HepG2 (cell line): ENCODE data around the gene ASTN1. TPM values are rescaled to one million over a fixed set of nuclear protein-coding genes. Genes with fewer than 3 reads are reported as not detected.

ENCODE experiments used
- ATAC-seq: fragments of 200-7000 bp; cut with Tn5 transposase; 3 replicates; pipeline ENCODE4 v1.9.1; 2020; ENCODE audit warnings: mild to moderate bottlenecking, moderate library complexity
- BruUV-seq: library from RNA; stranded (reverse); fragments of 400-500 nt; replicated peaks from 2 replicates; lab custom pipeline; 2021; lab: Mats Ljungman, UMichigan
- CTCF ChIA-PET: fragments of 300-600 bp; formaldehyde crosslinking; extraction: SDS; loops from one replicate; lab custom pipeline; 2021; ENCODE audit warnings: low total read pairs, inconsistent platforms, low intra/inter-chr PET ratio; lab: Yijun Ruan, JAX
- POLR2A ChIA-PET: fragments of 350-600 bp; sonication (Branson Sonifier 250); formaldehyde crosslinking; loops from one replicate; lab custom pipeline; 2020; ENCODE audit warnings: antibody characterized with exemption, inconsistent platforms; lab: Yijun Ruan, JAX
- DNase-seq: peaks from one replicate; pipeline ENCODE4 v3.0.0-alpha.2; 2015; ENCODE audit warnings: low spot score
- FAIRE-seq: peaks from 3 replicates; lab custom pipeline; 2011; peaks lifted over from hg19 to GRCh38; lab: Jason Lieb, UNC
- H2AFZ ChIP-seq: one replicate; pipeline ENCODE4 v1.6.1; 2011; ENCODE audit warnings: low read length, inconsistent platforms
- H3K27ac ChIP-seq: fragments of 300-600 bp; 3 replicates; pipeline ENCODE4 v1.8.0; 2011; ENCODE audit warnings: mixed run types, mild to moderate bottlenecking, mixed read lengths, low read length, inconsistent platforms; ENCODE audit not compliant: insufficient read depth; ENCODE audit errors: extremely low read length
- H3K27me3 ChIP-seq, 2 experiments: fragments of 200-600 bp in 1 of 2; 2 replicates in 1 of 2; 3 replicates in 1 of 2; pipeline versions ENCODE4 v1.6.0 to v1.8.0; 2011; ENCODE audit warnings: low read length in 2 of 2, mild to moderate bottlenecking in 2 of 2, moderate library complexity in 2 of 2, inconsistent platforms in 1 of 2; ENCODE audit not compliant: insufficient read depth in 2 of 2, control insufficient read depth in 1 of 2
- H3K36me3 ChIP-seq, 2 experiments: fragments of 200-600 bp in 1 of 2; replicated peaks in 1 of 2; 2 replicates in 1 of 2; 3 replicates in 1 of 2; pipeline versions ENCODE4 v1.5.1 to v1.8.0; 2011; ENCODE audit warnings: low read length in 2 of 2, inconsistent platforms in 1 of 2; ENCODE audit not compliant: insufficient read depth in 2 of 2, control insufficient read depth in 1 of 2
- H3K4me1 ChIP-seq: 2 replicates; pipeline ENCODE4 v1.5.1; 2012; ENCODE audit warnings: low read length, inconsistent platforms; ENCODE audit not compliant: insufficient read depth
- H3K4me2 ChIP-seq: 2 replicates; pipeline ENCODE4 v1.6.0; 2011; ENCODE audit warnings: low read depth, low read length, inconsistent platforms
- H3K4me3 ChIP-seq, 3 experiments: fragments of 200-600 bp in 1 of 3; sonication (generic), shearing (Covaris generic) in 1 of 3; replicated peaks in 1 of 3; 2 replicates each; pipeline ENCODE4 v1.5.1; 2011 to 2016; ENCODE audit warnings: low read length in 3 of 3, inconsistent platforms in 2 of 3, low read depth in 2 of 3, mild to moderate bottlenecking in 2 of 3, control low read depth in 1 of 3, mixed read lengths in 1 of 3; ENCODE audit not compliant: insufficient read depth in 1 of 3
- H3K79me2 ChIP-seq: one replicate; pipeline ENCODE4 v1.6.1; 2011; ENCODE audit warnings: low read length, inconsistent platforms; ENCODE audit not compliant: insufficient read depth
- H3K9ac ChIP-seq: 2 replicates; pipeline ENCODE4 v1.6.0; 2011; ENCODE audit warnings: mild to moderate bottlenecking, low read depth, low read length, inconsistent platforms; ENCODE audit not compliant: insufficient read depth
- H3K9me3 ChIP-seq: 2 replicates; pipeline ENCODE4 v1.5.1; 2012; ENCODE audit warnings: mild to moderate bottlenecking, low read length
- H4K20me1 ChIP-seq: 2 replicates; pipeline ENCODE4 v1.6.0; 2011; ENCODE audit warnings: inconsistent platforms, mild to moderate bottlenecking, low read length, moderate library complexity; ENCODE audit not compliant: insufficient read depth
- DR1 ChIP-seq: sonication (generic); formaldehyde crosslinking; IDR thresholded peaks from 2 replicates; pipeline ENCODE4 v1.8.0; 2021; ENCODE audit warnings: mild to moderate bottlenecking, missing genetic modification reagents, inconsistent platforms
- HNRNPK ChIP-seq: fragments of 200-400 bp; formaldehyde crosslinking; IDR thresholded peaks from 2 replicates; pipeline ENCODE4 v1.6.1; 2018; ENCODE audit warnings: low read length, low read depth, moderate library complexity, mild to moderate bottlenecking; ENCODE audit not compliant: poor library complexity, severe bottlenecking
- HOXD1 ChIP-seq: sonication (generic); formaldehyde crosslinking; IDR thresholded peaks from 2 replicates; pipeline ENCODE4 v1.5.0; 2020; ENCODE audit warnings: missing genetic modification reagents
- LBX2 ChIP-seq: sonication (generic); formaldehyde crosslinking; IDR thresholded peaks from 2 replicates; pipeline ENCODE4 v1.5.0; 2020; ENCODE audit warnings: missing genetic modification reagents, mild to moderate bottlenecking, borderline replicate concordance
- MAFF ChIP-seq: IDR thresholded peaks from 2 replicates; pipeline ENCODE4 v1.6.1; 2011; ENCODE audit warnings: low read depth, low read length, improper control_type of control experiment
- RFXAP ChIP-seq: sonication (generic); formaldehyde crosslinking; IDR thresholded peaks from 2 replicates; pipeline ENCODE4 v1.4.0; 2020; ENCODE audit warnings: missing genetic modification reagents, borderline replicate concordance
- SATB2 ChIP-seq: sonication (generic); formaldehyde crosslinking; IDR thresholded peaks from 2 replicates; pipeline ENCODE4 v1.5.0; 2020; ENCODE audit warnings: missing genetic modification reagents
- SCMH1 ChIP-seq: sonication (generic); formaldehyde crosslinking; IDR thresholded peaks from 2 replicates; pipeline ENCODE4 v1.9.0; 2021; ENCODE audit warnings: missing genetic modification reagents, mild to moderate bottlenecking, borderline replicate concordance
- SNAI1 ChIP-seq: sonication (generic); formaldehyde crosslinking; IDR thresholded peaks from 2 replicates; pipeline ENCODE4 v1.5.0; 2020; ENCODE audit warnings: mild to moderate bottlenecking, missing genetic modification reagents, borderline replicate concordance
- SP2 ChIP-seq: sonication (generic); formaldehyde crosslinking; IDR thresholded peaks from 2 replicates; pipeline ENCODE4 v1.5.1; 2020; ENCODE audit warnings: mild to moderate bottlenecking, missing genetic modification reagents
- TCF12 ChIP-seq, 2 experiments: fragments of 450-650 bp in 1 of 2; sonication (generic) in 1 of 2; formaldehyde crosslinking in 1 of 2; IDR thresholded peaks; 2 replicates each; pipeline versions ENCODE4 v1.6.1 to v1.8.0; 2017 to 2022; ENCODE audit warnings: antibody characterized with exemption in 1 of 2, mild to moderate bottlenecking in 1 of 2, missing genetic modification reagents in 1 of 2, moderate library complexity in 1 of 2
- TGIF2 ChIP-seq: IDR thresholded peaks from 2 replicates; pipeline ENCODE4 v1.6.1; 2016; ENCODE audit warnings: control low read depth, missing compliant biosample characterization
- ZMAT5 ChIP-seq: sonication (generic); formaldehyde crosslinking; IDR thresholded peaks from 2 replicates; pipeline ENCODE4 v1.5.0; 2020; ENCODE audit warnings: mild to moderate bottlenecking, low read depth, missing genetic modification reagents, borderline replicate concordance
- ZNF30 ChIP-seq: sonication (generic); formaldehyde crosslinking; IDR thresholded peaks from 2 replicates; pipeline ENCODE4 v1.5.0; 2020; ENCODE audit warnings: mild to moderate bottlenecking, missing genetic modification reagents
- ZNF350 ChIP-seq: sonication (generic); formaldehyde crosslinking; IDR thresholded peaks from 2 replicates; pipeline ENCODE4 v1.4.0; 2020; ENCODE audit warnings: mild to moderate bottlenecking, low read depth, missing genetic modification reagents, borderline replicate concordance
- ZNF564 ChIP-seq: sonication (generic); formaldehyde crosslinking; IDR thresholded peaks from 2 replicates; pipeline ENCODE4 v1.8.1; 2023; ENCODE audit warnings: mild to moderate bottlenecking, missing genetic modification reagents
- ZNF580 ChIP-seq: IDR thresholded peaks from 2 replicates; pipeline ENCODE4 v1.6.1; 2016; ENCODE audit warnings: low read depth, borderline replicate concordance
- ZNF652 ChIP-seq: IDR thresholded peaks from 2 replicates; pipeline ENCODE4 v1.6.1; 2016; ENCODE audit warnings: low read depth, borderline replicate concordance
- ZNF660 ChIP-seq: sonication (generic); formaldehyde crosslinking; IDR thresholded peaks from 2 replicates; pipeline ENCODE4 v1.5.1; 2020; ENCODE audit warnings: mild to moderate bottlenecking, low read depth, missing genetic modification reagents, borderline replicate concordance
- ZSCAN12 ChIP-seq: sonication (generic); formaldehyde crosslinking; IDR thresholded peaks from 2 replicates; pipeline ENCODE4 v1.9.0; 2021; ENCODE audit warnings: mild to moderate bottlenecking, missing genetic modification reagents
- WGBS: methylation state at CpG from one replicate; pipeline ENCODE4 v1.1.6; 2017; ENCODE audit warnings: low lambda C conversion rate; 5-methylcytosine and 5-hydroxymethylcytosine counted together
- in situ Hi-C: cut with HindIII; loops from 2 replicates; pipeline ENCODE4 v1.10.0; 2017; ENCODE audit warnings: low pct_unique_long_range_greater_than_20kb; ENCODE audit not compliant: extremely low pct_ligation_motif_present
- intact Hi-C: fragments of 100-400 bp; cut with micrococcal nuclease; formaldehyde crosslinking; loops from one replicate; pipeline ENCODE4 v1.10.0; 2022; ENCODE audit not compliant: unreplicated experiment
- polyA plus RNA-seq, 8 experiments: library from polyadenylated mRNA; depleted of rRNA in 3 of 8; stranded (reverse) in 7 of 8; unstranded in 1 of 8; fragments of >200 nt; fragmentation: Illumina TruSeq in 4 of 8; extraction: Trizol in 4 of 8; gene quantifications; 2 replicates each; pipeline versions ENCODE4 v1.2.1 to v1.2.3, GENCODE V29; 2011 to 2016; ENCODE audit warnings: low read depth in 4 of 8, missing spikeins in 1 of 8, mixed read lengths in 1 of 8; ENCODE audit not compliant: insufficient read depth in 1 of 8
- total RNA-seq, 5 experiments: library from RNA; depleted of rRNA; stranded (reverse); fragments of >200 nt; fragmentation: Illumina TruSeq; extraction: Trizol; gene quantifications; 2 replicates each; pipeline ENCODE4 v1.2.3, GENCODE V29; 2016; ENCODE audit warnings: low read depth in 1 of 5

ASTN1 gene
- total and polyA plus RNA-seq, 2 of the 13 experiments (the other 11 are each of a cell fraction or from before 2014, with no cell fraction given), result not detected

GRCh38 chr1:176852124-176852523 lies 312.4 kb downstream of the ASTN1 start:
- CTCF ChIA-PET, result no interaction called here
- in situ Hi-C loops, result no loop called here
- 30% methylated on average over 3 of the region's 3 CpGs for WGBS

More at GRCh38 chr1:176852124-176852523, 312.4 kb downstream of the ASTN1 start:
- POLR2A ChIA-PET, result no interaction called here
- DNase-seq (no peak), FAIRE-seq (no peak), ATAC-seq (no peak)
- H2AFZ ChIP-seq, result no peak overlapping the region
- no peaks in the 10 kb centered on the region for H3K27me3 ChIP-seq
- H3K79me2 ChIP-seq, result no peaks in the 10 kb centered on the region
- intact Hi-C loops, result no loop called here
- no peak overlapping the region for H3K27ac ChIP-seq
- BruUV-seq, result no TSS peak
- TF ChIP-seq SATB2 (CRISPR knock-in tag) (no peak), ZMAT5 (no peak), SP2 (CRISPR knock-in tag) (no peak), HOXD1 (CRISPR knock-in tag) (no peak), ZNF652 (CRISPR knock-in tag) (no peak), ZNF580 (no peak), ZNF30 (CRISPR knock-in tag) (no peak), MAFF (no peak), ZNF564 (no peak), DR1 (CRISPR knock-in tag) (no peak), SNAI1 (CRISPR knock-in tag) (no peak), TCF12 (IDR thresholded peaks at IDR 0.05) (no peak), TCF12 (CRISPR knock-in tag; IDR thresholded peaks at IDR 0.05) (no peak), ZNF660 (no peak), TGIF2 (no peak), RFXAP (CRISPR knock-in tag) (no peak), HNRNPK (no peak), ZSCAN12 (no peak), ZNF350 (CRISPR knock-in tag) (no peak), LBX2 (CRISPR knock-in tag) (no peak), SCMH1 (CRISPR knock-in tag) (no peak)
- no peaks in the 10 kb centered on the region for H3K36me3 ChIP-seq
- no peak overlapping the region for H3K9ac ChIP-seq
- no peak overlapping the region for H3K4me3 ChIP-seq
- no peaks in the 10 kb centered on the region for H3K9me3 ChIP-seq
- H3K4me2 ChIP-seq, result no peak overlapping the region
- H4K20me1 ChIP-seq, result no peaks in the 10 kb centered on the region
- no peaks in the 10 kb centered on the region for H3K4me1 ChIP-seq
